Fibroblast of villous mesenchyme (primary cell): ENCODE data around the gene FXYD2. TPM values are rescaled to one million over a fixed set of nuclear protein-coding genes. Genes with fewer than 3 reads are reported as not detected.
"Not testable (repeated sequence)": the region's sequence is repeated elsewhere in the genome, so short reads cannot be mapped to it uniquely, and the experiment has no call there.

Experiments
- DNase-seq: peaks from one replicate; pipeline ENCODE4 v3.0.0-alpha.2; 2010; ENCODE audit warnings: low read depth
- H3K4me3 ChIP-seq: 2 replicates; pipeline ENCODE4 v1.5.1; 2011; ENCODE audit warnings: low read depth, mild to moderate bottlenecking, low read length
- total RNA-seq: library from RNA; depleted of rRNA; stranded (reverse); fragments of >200 nt; gene quantifications from 2 replicates; pipeline ENCODE4 v1.2.3, GENCODE V29; 2012
- TF ChIP-seq, protein P1 (sequence below): IDR thresholded peaks from 2 replicates; pipeline ENCODE4 v1.5.1; 2012; ENCODE audit warnings: low read depth, mild to moderate bottlenecking, low read length; ENCODE audit not compliant: insufficient read depth

FXYD2 gene
- total RNA-seq, 1 donor: not detected

DNA sequence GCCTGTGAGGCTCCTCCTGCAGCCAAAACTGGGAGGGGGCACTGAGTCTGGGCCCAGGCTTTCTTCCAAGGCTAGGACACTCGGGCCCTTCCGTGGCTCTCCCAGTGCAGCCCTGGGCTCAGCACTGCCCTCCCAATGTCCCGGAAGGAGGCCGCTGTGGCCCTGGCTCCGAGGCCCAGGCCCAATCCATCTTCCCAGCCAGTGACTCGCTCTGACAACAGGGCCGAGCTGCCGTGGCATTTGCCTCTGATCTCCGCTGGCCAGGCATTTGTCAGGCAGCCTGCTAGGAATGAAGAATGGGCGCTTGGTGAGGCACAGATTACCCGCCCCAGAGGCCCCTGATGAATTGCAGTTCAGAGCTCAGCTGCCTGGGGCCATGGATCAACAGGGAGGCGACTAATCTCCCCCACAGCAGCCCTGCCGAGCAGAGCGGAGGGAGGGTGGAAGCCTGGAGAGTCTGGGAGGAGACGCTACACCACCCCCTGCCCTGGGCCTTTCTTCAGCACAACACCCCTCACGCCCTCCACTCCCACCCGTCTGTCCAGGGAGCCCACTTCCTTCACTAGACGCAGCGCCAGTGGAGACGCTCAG is 8.3 kb downstream of the FXYD2 start:
- no peak for DNase-seq
- H3K4me3 ChIP-seq: no peak overlapping the region

DNA sequence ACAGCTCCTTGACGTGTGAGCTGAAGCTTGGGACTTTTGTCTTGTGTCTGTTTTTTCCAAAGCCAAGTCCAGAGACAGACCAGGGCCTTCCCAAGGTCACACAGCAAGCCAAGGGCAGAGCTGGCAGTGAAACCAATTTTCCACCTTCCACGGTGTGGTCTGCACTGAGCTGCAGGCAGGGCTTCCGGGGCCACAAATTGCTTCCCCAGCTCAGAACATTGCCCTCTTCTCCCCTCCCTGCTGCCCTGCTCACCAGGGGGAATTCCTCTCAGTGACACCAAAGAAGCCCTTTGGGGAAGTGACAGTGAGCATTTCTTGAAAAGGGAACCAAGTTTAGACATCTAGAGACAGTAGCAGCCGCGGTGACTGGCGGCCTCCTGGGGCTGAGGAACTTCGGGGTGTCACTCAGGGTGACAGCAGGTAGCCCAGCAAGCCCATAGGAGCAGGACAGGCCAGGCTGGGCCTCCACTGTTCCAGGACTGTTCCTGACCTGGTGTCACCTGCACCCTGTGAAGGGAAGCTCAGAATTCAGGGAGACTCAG is 9.2 kb downstream of the FXYD2 start:
- DNase-seq: no peak
- no peak overlapping the region for H3K4me3 ChIP-seq
- TF ChIP-seq, protein P1, sequence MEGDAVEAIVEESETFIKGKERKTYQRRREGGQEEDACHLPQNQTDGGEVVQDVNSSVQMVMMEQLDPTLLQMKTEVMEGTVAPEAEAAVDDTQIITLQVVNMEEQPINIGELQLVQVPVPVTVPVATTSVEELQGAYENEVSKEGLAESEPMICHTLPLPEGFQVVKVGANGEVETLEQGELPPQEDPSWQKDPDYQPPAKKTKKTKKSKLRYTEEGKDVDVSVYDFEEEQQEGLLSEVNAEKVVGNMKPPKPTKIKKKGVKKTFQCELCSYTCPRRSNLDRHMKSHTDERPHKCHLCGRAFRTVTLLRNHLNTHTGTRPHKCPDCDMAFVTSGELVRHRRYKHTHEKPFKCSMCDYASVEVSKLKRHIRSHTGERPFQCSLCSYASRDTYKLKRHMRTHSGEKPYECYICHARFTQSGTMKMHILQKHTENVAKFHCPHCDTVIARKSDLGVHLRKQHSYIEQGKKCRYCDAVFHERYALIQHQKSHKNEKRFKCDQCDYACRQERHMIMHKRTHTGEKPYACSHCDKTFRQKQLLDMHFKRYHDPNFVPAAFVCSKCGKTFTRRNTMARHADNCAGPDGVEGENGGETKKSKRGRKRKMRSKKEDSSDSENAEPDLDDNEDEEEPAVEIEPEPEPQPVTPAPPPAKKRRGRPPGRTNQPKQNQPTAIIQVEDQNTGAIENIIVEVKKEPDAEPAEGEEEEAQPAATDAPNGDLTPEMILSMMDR: no peak

More for the DNA sequence above, 8.3 kb downstream of the FXYD2 start:
- TF ChIP-seq, protein P1: no peak

DNA sequence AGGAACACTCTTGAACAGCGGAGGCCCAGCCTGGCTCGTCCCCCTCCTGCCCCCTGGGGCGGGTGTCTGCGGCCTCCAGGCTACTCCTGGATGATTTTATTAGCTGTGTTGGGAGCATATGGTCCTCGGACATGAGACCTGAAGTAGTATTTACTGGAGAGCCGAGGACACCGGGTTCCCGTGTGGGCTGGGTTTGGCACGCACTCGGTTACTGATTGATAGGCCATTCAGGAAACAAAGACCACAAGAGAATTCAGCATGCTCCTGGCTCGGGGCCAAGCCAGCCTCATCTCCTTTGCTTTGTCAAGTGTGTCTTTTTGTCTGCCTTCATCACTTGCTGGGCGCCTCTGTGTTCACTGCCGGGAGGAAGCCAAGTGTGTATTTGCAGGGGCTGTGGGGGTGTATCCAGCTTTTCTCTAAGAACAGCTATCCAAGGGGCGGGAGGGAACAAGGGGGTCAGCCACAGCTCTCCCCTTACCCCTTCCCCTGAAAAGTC is 9.7 kb downstream of the FXYD2 start:
- no peak for DNase-seq
- H3K4me3 ChIP-seq: no peak overlapping the region
- TF ChIP-seq, protein P1: no peak

DNA sequence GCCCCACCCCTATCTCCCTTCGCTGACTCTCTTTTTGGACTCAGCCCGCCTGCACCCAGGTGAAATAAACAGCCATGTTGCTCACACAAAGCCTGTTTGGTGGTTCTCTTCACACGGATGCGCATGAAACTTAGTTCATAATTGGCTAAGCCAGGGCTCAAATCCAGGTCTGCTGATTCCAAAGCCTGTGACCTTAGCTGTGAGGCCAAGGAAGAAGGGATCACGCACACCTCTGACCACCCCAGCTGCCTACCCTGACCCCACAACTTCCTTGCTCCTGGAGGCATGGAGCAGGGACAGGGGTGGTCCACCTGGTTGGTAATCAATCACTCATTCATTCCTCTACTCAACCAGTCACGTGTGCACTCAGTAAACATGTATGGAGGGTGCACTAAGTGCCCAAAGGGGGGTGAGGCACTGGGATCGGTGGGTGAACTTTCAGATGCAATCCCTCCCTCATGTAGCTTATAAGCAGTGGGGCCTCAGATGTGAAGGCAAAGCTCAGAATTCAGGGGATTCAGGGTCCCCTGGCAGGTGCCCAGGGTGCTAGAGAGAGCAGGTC is 10.3 kb downstream of the FXYD2 start:
- TF ChIP-seq, protein P1: no peak
- H3K4me3 ChIP-seq: no peak overlapping the region
- DNase-seq: no peak

DNA sequence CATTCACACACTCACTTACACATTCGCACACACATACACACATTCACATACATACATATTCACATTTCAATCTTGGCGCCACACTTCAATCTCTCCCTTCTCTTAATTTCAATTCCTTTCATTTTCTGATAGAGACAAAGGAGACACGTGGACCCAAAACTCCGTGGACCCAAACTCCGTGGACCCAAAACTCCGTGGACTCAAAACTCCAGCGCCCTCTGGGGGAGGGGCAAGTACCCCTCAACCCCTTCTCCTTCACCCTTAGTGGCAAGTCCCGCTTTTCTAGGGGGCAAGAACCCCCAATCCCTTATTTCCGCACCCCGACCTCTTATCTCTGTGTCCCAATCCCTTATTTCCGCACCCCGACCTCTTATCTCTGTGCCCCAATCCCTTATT is 14.5 kb downstream of the FXYD2 start:
- H3K4me3 ChIP-seq, DNase-seq: not testable (repeated sequence)

DNA sequence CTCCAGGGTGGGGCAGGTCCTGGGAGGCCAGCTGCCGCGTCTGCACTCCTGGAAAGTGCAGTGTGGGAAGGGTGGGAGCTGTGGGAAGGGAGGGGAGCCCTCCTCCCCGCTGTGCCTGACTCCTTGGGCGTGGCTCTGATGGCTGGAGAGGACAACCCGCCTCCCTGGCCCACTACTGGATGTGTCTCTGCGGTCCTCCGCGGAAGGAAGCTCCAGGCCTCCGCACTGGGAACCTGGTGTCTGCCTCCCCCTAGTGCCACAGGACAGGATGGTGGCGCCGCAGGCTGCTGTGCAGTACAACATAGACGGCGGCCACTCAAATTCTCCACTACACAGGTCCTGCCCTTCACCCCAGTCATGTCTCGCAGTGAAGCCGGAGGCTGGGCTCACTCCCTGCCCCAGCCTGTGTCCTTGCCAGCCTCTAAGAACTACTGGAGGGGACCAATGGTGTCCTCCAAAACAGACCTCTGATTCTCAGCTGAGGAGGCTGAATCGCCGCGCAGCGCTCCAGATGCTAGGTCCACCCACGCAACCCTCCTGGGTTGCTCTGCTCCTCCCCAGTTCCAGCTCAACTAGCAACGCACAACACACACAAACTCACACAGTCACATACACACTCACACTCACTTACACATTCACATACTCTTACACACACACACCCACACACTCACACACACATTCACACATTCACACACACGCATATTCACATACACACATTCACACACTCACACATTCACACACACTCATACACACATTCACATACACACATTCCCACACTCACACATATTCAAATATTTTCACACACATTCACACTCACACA is 15.1 kb downstream of the FXYD2 start:
- DNase-seq: peak; percentile 42

More for the DNA sequence above, 15.1 kb downstream of the FXYD2 start:
- TF ChIP-seq, protein P1: peak; percentile 44
- H3K4me3 ChIP-seq: no peak overlapping the region
